Cardiac muscle cell (in vitro differentiated cells and primary cell): ENCODE data around the gene DYSF. TPM values are rescaled to one million over a fixed set of nuclear protein-coding genes. Genes with fewer than 3 reads are reported as not detected.

ENCODE experiments used
- DNase-seq, 2 donors: peaks; one replicate each; pipeline versions ENCODE4 v3.0.0 to v3.0.0-alpha.2; 2010 to 2017; ENCODE audit warnings: low read depth in 1 of 2, low spot score in 1 of 2
- H3K27ac ChIP-seq: fragments of 200-600 bp; sonication (generic); 2 replicates; pipeline ENCODE4 v1.5.1; 2016
- H3K27me3 ChIP-seq: fragments of 200-600 bp; sonication (generic); 2 replicates; pipeline ENCODE4 v1.6.0; 2016; ENCODE audit warnings: control low read depth
- H3K36me3 ChIP-seq: fragments of 200-600 bp; sonication (generic); 2 replicates; pipeline ENCODE4 v1.5.1; 2016; ENCODE audit warnings: control low read depth
- H3K4me1 ChIP-seq: fragments of 200-600 bp; sonication (generic); 2 replicates; pipeline ENCODE4 v1.8.1; 2017; ENCODE audit warnings: low read depth, mild to moderate bottlenecking, mixed run types
- H3K4me3 ChIP-seq: fragments of 200-600 bp; sonication (generic); 2 replicates; pipeline ENCODE4 v1.5.1; 2016; ENCODE audit warnings: mild to moderate bottlenecking
- H3K9me3 ChIP-seq: fragments of 200-600 bp; sonication (generic); 2 replicates; pipeline ENCODE4 v1.5.1; 2017; ENCODE audit warnings: low read depth, mild to moderate bottlenecking, control low read depth
- polyA plus RNA-seq: library from polyadenylated mRNA; unstranded; fragments of >200 nt; fragmentation: Nextera tagmentation; extraction: Ambion mirVana; gene quantifications from 2 replicates; pipeline ENCODE4 v1.2.1, GENCODE V29; 2016
- total RNA-seq: library from RNA; depleted of rRNA; stranded (reverse); fragments of >200 nt; gene quantifications from 2 replicates; pipeline ENCODE4 v1.2.3, GENCODE V29; 2016
- TF ChIP-seq, protein P1 (sequence below): IDR thresholded peaks from 2 replicates; pipeline ENCODE4 v1.5.1; 2012; ENCODE audit warnings: low read depth, mild to moderate bottlenecking, low read length

The DYSF gene
- total and polyA plus RNA-seq, 2 experiments from 2014 or later, result 34.6 to 57.4 TPM

DNA sequence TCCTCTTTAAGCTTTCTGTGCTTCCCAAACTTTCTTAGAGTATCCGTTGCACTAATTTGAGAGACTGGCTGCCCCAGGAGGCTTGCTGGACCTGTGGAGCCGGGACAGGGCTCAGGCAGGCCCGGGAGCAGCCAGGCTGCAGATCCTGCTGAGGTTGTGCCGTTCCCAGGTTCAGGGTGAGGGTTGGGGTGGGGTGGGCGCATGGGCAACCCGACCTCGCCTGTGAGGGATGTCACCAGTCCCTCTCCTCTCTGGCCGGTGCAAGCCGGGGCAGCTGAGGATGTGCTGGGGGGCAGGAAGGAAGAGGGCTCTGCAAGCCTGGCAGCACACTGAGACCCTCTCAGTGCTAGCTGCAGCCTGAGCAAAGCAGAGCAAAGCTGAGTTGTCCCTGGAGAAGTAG, 57.6 kb downstream of the DYSF start:
- H3K27me3 ChIP-seq, result no peaks in the 10 kb centered on the region
- TF ChIP-seq, protein P1, sequence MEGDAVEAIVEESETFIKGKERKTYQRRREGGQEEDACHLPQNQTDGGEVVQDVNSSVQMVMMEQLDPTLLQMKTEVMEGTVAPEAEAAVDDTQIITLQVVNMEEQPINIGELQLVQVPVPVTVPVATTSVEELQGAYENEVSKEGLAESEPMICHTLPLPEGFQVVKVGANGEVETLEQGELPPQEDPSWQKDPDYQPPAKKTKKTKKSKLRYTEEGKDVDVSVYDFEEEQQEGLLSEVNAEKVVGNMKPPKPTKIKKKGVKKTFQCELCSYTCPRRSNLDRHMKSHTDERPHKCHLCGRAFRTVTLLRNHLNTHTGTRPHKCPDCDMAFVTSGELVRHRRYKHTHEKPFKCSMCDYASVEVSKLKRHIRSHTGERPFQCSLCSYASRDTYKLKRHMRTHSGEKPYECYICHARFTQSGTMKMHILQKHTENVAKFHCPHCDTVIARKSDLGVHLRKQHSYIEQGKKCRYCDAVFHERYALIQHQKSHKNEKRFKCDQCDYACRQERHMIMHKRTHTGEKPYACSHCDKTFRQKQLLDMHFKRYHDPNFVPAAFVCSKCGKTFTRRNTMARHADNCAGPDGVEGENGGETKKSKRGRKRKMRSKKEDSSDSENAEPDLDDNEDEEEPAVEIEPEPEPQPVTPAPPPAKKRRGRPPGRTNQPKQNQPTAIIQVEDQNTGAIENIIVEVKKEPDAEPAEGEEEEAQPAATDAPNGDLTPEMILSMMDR, result no peak
- no peaks in the 10 kb centered on the region for H3K4me1 ChIP-seq
- no peak overlapping the region for H3K27ac ChIP-seq
- no peak for DNase-seq
- no peaks in the 10 kb centered on the region for H3K9me3 ChIP-seq
- peaks cover 5% of the 10 kb centered on the region for H3K36me3 ChIP-seq
- no peak overlapping the region for H3K4me3 ChIP-seq

- no peaks in the 10 kb centered on the region for H3K9me3 ChIP-seq
- DNase-seq, result no peak
- no peaks in the 10 kb centered on the region for H3K27me3 ChIP-seq
- H3K4me3 ChIP-seq, result no peak overlapping the region
- H3K4me1 ChIP-seq, result no peaks in the 10 kb centered on the region
- no peak overlapping the region for H3K27ac ChIP-seq
- H3K36me3 ChIP-seq, result peaks cover 5% of the 10 kb centered on the region
- TF ChIP-seq, protein P1, result no peak
Measured at GRCh38 chr2:71511776-71512175, 58.4 kb downstream of the DYSF start.

DNA sequence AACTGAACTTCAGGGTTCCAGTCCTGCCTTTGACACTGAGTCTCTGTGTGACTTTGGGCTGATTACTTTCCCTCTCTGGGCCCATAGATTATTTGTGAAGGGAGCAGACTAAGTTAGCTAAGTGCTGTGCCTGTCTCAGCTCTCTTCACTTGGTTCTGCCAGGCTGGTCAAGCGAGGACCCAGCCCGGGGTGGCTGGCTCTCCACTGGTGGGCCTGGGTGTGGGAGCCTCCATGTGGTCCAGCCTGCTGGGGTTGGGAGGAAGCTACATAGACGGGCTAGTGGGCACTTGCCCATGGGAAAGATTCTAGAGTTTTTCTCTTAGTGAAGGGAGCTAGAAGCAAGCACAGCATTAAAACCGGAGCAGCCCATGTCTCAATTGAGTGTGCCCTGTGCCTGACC, 59.0 kb downstream of the DYSF start:
- TF ChIP-seq, protein P1, result no peak
- H3K4me1 ChIP-seq, result no peaks in the 10 kb centered on the region
- no peaks in the 10 kb centered on the region for H3K9me3 ChIP-seq
- H3K36me3 ChIP-seq, result peaks cover 5% of the 10 kb centered on the region
- no peak for DNase-seq
- no peaks in the 10 kb centered on the region for H3K27me3 ChIP-seq
- H3K4me3 ChIP-seq, result no peak overlapping the region
- H3K27ac ChIP-seq, result no peak overlapping the region

DNA sequence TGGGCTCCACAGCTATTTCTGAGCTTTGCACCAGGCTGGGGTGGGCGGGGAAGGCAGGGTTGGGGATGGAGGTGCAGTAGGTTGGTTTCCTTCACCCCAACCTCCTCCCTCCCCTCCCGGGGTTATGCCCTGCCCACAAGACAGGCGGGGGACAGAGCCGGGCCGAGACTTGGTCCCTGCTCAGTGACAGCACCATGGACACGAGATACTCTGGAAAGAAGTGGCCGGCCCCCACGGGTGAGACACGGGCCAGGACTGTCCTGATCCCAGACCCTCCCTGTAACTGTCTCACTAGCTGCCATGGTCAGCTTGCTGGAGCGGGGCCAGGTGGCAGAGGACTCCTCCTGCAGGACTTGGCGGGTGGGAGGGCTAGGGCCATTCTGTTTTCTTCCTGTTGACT, 59.7 kb downstream of the DYSF start:
- DNase-seq, result no peak
- Histone ChIP-seq H3K9me3 (no peaks in the 10 kb centered on the region), H3K4me3 (no peak overlapping the region), H3K4me1 (no peaks in the 10 kb centered on the region), H3K27ac (no peak overlapping the region), H3K36me3 (peaks cover 5% of the 10 kb centered on the region), H3K27me3 (no peaks in the 10 kb centered on the region)
- TF ChIP-seq, protein P1, result no peak

DNA sequence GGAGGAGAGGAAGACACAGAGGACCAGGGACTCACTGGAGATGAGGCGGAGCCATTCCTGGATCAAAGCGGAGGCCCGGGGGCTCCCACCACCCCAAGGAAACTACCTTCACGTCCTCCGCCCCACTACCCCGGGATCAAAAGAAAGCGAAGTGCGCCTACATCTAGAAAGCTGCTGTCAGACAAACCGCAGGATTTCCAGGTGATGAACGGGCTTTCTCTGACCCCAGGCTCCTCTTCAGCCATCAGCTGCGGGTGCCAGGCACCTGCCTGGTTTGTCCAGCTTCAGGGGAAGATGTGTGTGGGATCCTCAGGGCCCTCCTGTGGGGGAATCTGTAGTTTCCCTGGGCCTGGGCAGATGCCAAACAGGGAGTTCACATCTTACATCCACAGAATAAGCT, 60.4 kb downstream of the DYSF start:
- TF ChIP-seq, protein P1, result no peak
- peaks cover 5% of the 10 kb centered on the region for H3K36me3 ChIP-seq

More for the DNA sequence above, 60.4 kb downstream of the DYSF start:
- no peak overlapping the region for H3K4me3 ChIP-seq
- H3K4me1 ChIP-seq, result no peaks in the 10 kb centered on the region
- H3K27me3 ChIP-seq, result no peaks in the 10 kb centered on the region
- no peaks in the 10 kb centered on the region for H3K9me3 ChIP-seq
- no peak overlapping the region for H3K27ac ChIP-seq
- no peak for DNase-seq
